ENCODE measurements around the gene SPATA31D3. TPM values are rescaled to one million over a fixed set of nuclear protein-coding genes. Genes with fewer than 3 reads are reported as not detected.

Gene SPATA31D3
- total RNA-seq, 1 experiment from 2014 or later = not detected

GRCh38 chr9:81902196-81902595, 41.1 kb upstream of the SPATA31D3 start:
- Mint-ChIP-seq H3K4me1 (ENCODE audit: low read depth, unreplicated experiment) (no peaks in the 10 kb centered on the region), H3K36me3 (ENCODE audit: insufficient read depth, unreplicated experiment) (no peaks in the 10 kb centered on the region), H3K27ac (ENCODE audit: unreplicated experiment) (no peak overlapping the region), H3K9me3 (ENCODE audit: low read depth, unreplicated experiment) (no peaks in the 10 kb centered on the region), H3K27me3 (ENCODE audit: unreplicated experiment) (no peaks in the 10 kb centered on the region), H3K4me3 (ENCODE audit: low read depth, unreplicated experiment) (no peak overlapping the region)
- no peak for DNase-seq
- no peak for TF ChIP-seq CTCF (IDR thresholded peaks at IDR 0.05; ENCODE audit: unreplicated experiment)
- no TSS peak for BruUV-seq (replicated peaks)
- CTCF ChIA-PET = no interaction called here
- intact Hi-C loops (cut with micrococcal nuclease; ENCODE audit: unreplicated experiment) = no loop called here

- BruUV-seq (replicated peaks) = no TSS peak
- H3K27me3 Mint-ChIP-seq (ENCODE audit: unreplicated experiment) = no peaks in the 10 kb centered on the region
- H3K4me1 Mint-ChIP-seq (ENCODE audit: low read depth, unreplicated experiment) = no peaks in the 10 kb centered on the region
- no peak overlapping the region for H3K27ac Mint-ChIP-seq (ENCODE audit: unreplicated experiment)
- no peaks in the 10 kb centered on the region for H3K9me3 Mint-ChIP-seq (ENCODE audit: low read depth, unreplicated experiment)
- CTCF ChIA-PET = no interaction called here
- no peak for TF ChIP-seq CTCF (IDR thresholded peaks at IDR 0.05; ENCODE audit: unreplicated experiment)
- no peak for DNase-seq
- no peaks in the 10 kb centered on the region for H3K36me3 Mint-ChIP-seq (ENCODE audit: insufficient read depth, unreplicated experiment)
- no peak overlapping the region for H3K4me3 Mint-ChIP-seq (ENCODE audit: low read depth, unreplicated experiment)
- intact Hi-C loops (cut with micrococcal nuclease; ENCODE audit: unreplicated experiment) = no loop called here
Measured at GRCh38 chr9:81902626-81903025, 40.7 kb upstream of the SPATA31D3 start.

GRCh38 chr9:81906671-81907070, 36.6 kb upstream of the SPATA31D3 start:
- intact Hi-C loops (cut with micrococcal nuclease; ENCODE audit: unreplicated experiment) = no loop called here
- H3K27ac Mint-ChIP-seq (ENCODE audit: unreplicated experiment) = no peak overlapping the region
- CTCF ChIA-PET = no interaction called here
- TF ChIP-seq CTCF (IDR thresholded peaks at IDR 0.05; ENCODE audit: unreplicated experiment) = no peak
- H3K4me1 Mint-ChIP-seq (ENCODE audit: low read depth, unreplicated experiment) = no peaks in the 10 kb centered on the region
- no peak for DNase-seq
- H3K9me3 Mint-ChIP-seq (ENCODE audit: low read depth, unreplicated experiment) = no peaks in the 10 kb centered on the region
- no peaks in the 10 kb centered on the region for H3K36me3 Mint-ChIP-seq (ENCODE audit: insufficient read depth, unreplicated experiment)
- no peaks in the 10 kb centered on the region for H3K27me3 Mint-ChIP-seq (ENCODE audit: unreplicated experiment)
- no TSS peak for BruUV-seq (replicated peaks)
- no peak overlapping the region for H3K4me3 Mint-ChIP-seq (ENCODE audit: low read depth, unreplicated experiment)

- Mint-ChIP-seq H3K27ac (ENCODE audit: unreplicated experiment) (no peak overlapping the region), H3K4me3 (ENCODE audit: low read depth, unreplicated experiment) (no peak overlapping the region), H3K27me3 (ENCODE audit: unreplicated experiment) (no peaks in the 10 kb centered on the region), H3K4me1 (ENCODE audit: low read depth, unreplicated experiment) (no peaks in the 10 kb centered on the region), H3K36me3 (ENCODE audit: insufficient read depth, unreplicated experiment) (no peaks in the 10 kb centered on the region), H3K9me3 (ENCODE audit: low read depth, unreplicated experiment) (no peaks in the 10 kb centered on the region)
- no peak for DNase-seq
- no peak for TF ChIP-seq CTCF (IDR thresholded peaks at IDR 0.05; ENCODE audit: unreplicated experiment)
- intact Hi-C loops (cut with micrococcal nuclease; ENCODE audit: unreplicated experiment) = no loop called here
- no TSS peak for BruUV-seq (replicated peaks)
- CTCF ChIA-PET = no interaction called here
Measured at GRCh38 chr9:81912135-81912534, 31.2 kb upstream of the SPATA31D3 start.
